ENCODE data around the gene HINFP. TPM values are rescaled to one million over a fixed set of nuclear protein-coding genes. Genes with fewer than 3 reads are reported as not detected.

Gene HINFP
- polyA plus RNA-seq, 1 donor from 2014 or later, result 50.0 TPM

- Histone ChIP-seq H3K9me3 (ENCODE audit: low read length) (no peaks in the 10 kb centered on the region), H3K9me2 (ENCODE audit: insufficient read depth, low read length) (no peaks in the 10 kb centered on the region), H3K4me2 (ENCODE audit: low read length) (no peak overlapping the region), H3K27me3 (ENCODE audit: insufficient read depth, low read depth, low read length) (no peaks in the 10 kb centered on the region), H3K36me3 (ENCODE audit: insufficient read depth, low read length) (no peaks in the 10 kb centered on the region), H3K27ac (ENCODE audit: low read length) (no peak overlapping the region), H4K20me1 (ENCODE audit: insufficient read depth) (no peaks in the 10 kb centered on the region), H2AFZ (ENCODE audit: low read depth, low read length) (no peak overlapping the region), H3K9ac (ENCODE audit: low read length) (no peak overlapping the region), H3F3A (ENCODE audit: insufficient read depth, low read length, poor library complexity, severe bottlenecking) (no peaks in the 10 kb centered on the region), H3K79me2 (replicated peaks; ENCODE audit: insufficient read depth, low read length) (no peaks in the 10 kb centered on the region), H3K4me3 (ENCODE audit: low read length) (no peak overlapping the region)
- no peak for TF ChIP-seq MXI1 (conservative IDR thresholded peaks at IDR 0.05; ENCODE audit: poor library complexity, severe bottlenecking)
- no peak for TF ChIP-seq RAD21 (conservative IDR thresholded peaks at IDR 0.05)
- no peak for TF ChIP-seq POLR2AphosphoS5 (IDR thresholded peaks at IDR 0.05)
- TF ChIP-seq SMC3 (conservative IDR thresholded peaks at IDR 0.05; ENCODE audit: poor library complexity), result no peak
- TF ChIP-seq TAF1 (IDR thresholded peaks at IDR 0.05; ENCODE audit: low read depth), result no peak
- TF ChIP-seq CTCF (IDR thresholded peaks at IDR 0.05; ENCODE audit: poor library complexity, severe bottlenecking), result no peak
- no peak for TF ChIP-seq EP300 (conservative IDR thresholded peaks at IDR 0.05; ENCODE audit: poor library complexity, severe bottlenecking)
- no peak for TF ChIP-seq REST (IDR thresholded peaks at IDR 0.05; ENCODE audit: borderline replicate concordance)
- no peak for TF ChIP-seq EZH2 (IDR thresholded peaks at IDR 0.05; ENCODE audit: borderline replicate concordance, insufficient read depth, low read length, poor library complexity, severe bottlenecking)
These were observed 35.1 kb downstream of the HINFP start for GRCh38 chr11:119156496-119156895.

- Histone ChIP-seq H3K27me3 (ENCODE audit: insufficient read depth, low read depth, low read length) (no peaks in the 10 kb centered on the region), H3K9me3 (ENCODE audit: low read length) (no peaks in the 10 kb centered on the region), H3K9me2 (ENCODE audit: insufficient read depth, low read length) (no peaks in the 10 kb centered on the region), H4K20me1 (ENCODE audit: insufficient read depth) (no peaks in the 10 kb centered on the region), H3K27ac (ENCODE audit: low read length) (no peak overlapping the region), H3K79me2 (replicated peaks; ENCODE audit: insufficient read depth, low read length) (no peaks in the 10 kb centered on the region), H3K9ac (ENCODE audit: low read length) (no peak overlapping the region), H2AFZ (ENCODE audit: low read depth, low read length) (no peak overlapping the region), H3K4me3 (ENCODE audit: low read length) (no peak overlapping the region), H3K36me3 (ENCODE audit: insufficient read depth, low read length) (no peaks in the 10 kb centered on the region), H3K4me2 (ENCODE audit: low read length) (no peak overlapping the region), H3F3A (ENCODE audit: insufficient read depth, low read length, poor library complexity, severe bottlenecking) (no peaks in the 10 kb centered on the region)
- TF ChIP-seq EP300 (conservative IDR thresholded peaks at IDR 0.05; ENCODE audit: poor library complexity, severe bottlenecking), result no peak
- TF ChIP-seq EZH2 (IDR thresholded peaks at IDR 0.05; ENCODE audit: borderline replicate concordance, insufficient read depth, low read length, poor library complexity, severe bottlenecking), result no peak
- no peak for TF ChIP-seq REST (IDR thresholded peaks at IDR 0.05; ENCODE audit: borderline replicate concordance)
- no peak for TF ChIP-seq MXI1 (conservative IDR thresholded peaks at IDR 0.05; ENCODE audit: poor library complexity, severe bottlenecking)
- no peak for TF ChIP-seq TAF1 (IDR thresholded peaks at IDR 0.05; ENCODE audit: low read depth)
- TF ChIP-seq RAD21 (conservative IDR thresholded peaks at IDR 0.05), result no peak
- no peak for TF ChIP-seq SMC3 (conservative IDR thresholded peaks at IDR 0.05; ENCODE audit: poor library complexity)
- TF ChIP-seq POLR2AphosphoS5 (IDR thresholded peaks at IDR 0.05), result no peak
- no peak for TF ChIP-seq CTCF (IDR thresholded peaks at IDR 0.05; ENCODE audit: poor library complexity, severe bottlenecking)
These were observed 35.7 kb downstream of the HINFP start for GRCh38 chr11:119157063-119157462.
